GM18508 (cell line): ENCODE measurements around the gene HIVEP1.

ENCODE experiments used
- ATAC-seq: cut with Tn5 transposase; IDR thresholded peaks from one replicate; pipeline ENCODE4 v1.9.1; 2021; ENCODE audit warnings: moderate number of reproducible peaks; ENCODE audit not compliant: insufficient read depth, unreplicated experiment

The HIVEP1 gene

GRCh38 chr6:12014027-12014872, 2.1 kb downstream of the HIVEP1 start:
- no peak for ATAC-seq

DNA sequence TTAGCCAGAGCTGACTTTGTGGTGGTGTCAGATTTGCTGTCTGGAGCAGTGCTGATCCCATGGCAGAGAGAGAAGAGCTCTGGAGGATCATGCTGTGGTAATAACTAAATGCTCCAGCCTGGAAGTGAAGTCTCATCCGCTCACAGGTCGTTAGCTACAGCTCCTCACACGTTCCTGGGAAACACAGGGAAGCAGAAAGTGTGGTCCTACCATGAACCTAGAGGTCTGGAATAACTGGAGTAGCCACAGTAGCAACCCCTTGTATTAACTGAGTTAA, 2.7 kb downstream of the HIVEP1 start:
- no peak for ATAC-seq

GRCh38 chr6:12017263-12017662, 5.2 kb downstream of the HIVEP1 start:
- no peak for ATAC-seq

DNA sequence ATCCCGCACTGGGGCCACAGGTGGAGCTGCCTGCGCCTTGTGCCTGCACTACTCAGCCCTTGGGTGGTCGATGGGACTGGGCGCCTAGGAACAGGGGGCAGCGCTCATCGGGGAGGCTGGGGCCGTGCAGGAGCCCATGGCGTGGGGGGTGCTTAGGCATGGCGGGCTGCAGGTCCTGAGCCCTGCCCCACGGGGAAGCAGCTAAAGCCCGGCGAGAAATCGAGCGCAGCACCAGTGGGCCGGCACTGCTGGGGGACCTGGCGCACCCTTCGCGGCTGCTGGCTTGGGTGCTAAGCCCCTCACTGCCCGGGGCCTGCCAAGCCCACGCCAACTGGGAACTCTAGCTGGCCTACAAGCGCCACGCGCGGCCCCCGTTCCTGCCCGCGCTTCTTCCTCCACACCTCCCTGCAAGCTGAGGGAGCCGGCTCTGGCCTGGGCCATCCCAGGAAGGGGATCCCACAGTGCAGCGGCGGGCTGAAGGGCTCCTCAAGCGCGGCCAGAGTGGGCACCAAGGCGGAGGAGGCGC, 5.8 kb downstream of the HIVEP1 start:
- no peak for ATAC-seq

DNA sequence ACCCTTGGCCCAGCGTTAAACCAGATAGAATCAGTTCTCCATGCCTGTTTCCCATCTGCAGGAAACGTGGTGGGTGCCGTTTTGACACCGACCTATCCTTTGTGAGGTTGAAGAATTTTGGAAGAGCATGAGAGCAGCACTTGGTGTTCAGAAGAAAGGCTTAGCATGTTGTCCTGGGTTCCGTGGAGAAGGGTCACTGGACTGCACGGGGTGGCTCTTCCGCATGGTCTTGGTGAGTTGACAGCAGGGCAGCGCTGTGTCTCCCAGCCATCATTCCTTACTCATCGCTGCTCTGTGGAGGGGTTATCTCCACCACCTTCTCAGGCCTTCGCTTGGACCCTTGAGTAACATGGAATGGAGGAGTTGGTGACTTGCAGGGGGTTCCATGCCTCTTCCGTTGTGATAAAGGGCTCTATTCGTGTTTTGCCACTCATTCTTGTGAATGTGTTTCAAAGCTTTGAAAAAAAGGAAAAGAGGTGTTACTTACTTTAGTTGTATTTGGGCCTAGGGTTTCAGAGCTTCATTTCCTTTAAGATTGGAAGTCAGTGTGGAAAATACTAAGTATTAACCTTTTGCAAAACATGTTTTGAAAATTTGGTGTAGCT, 8.2 kb downstream of the HIVEP1 start:
- ATAC-seq: no peak

DNA sequence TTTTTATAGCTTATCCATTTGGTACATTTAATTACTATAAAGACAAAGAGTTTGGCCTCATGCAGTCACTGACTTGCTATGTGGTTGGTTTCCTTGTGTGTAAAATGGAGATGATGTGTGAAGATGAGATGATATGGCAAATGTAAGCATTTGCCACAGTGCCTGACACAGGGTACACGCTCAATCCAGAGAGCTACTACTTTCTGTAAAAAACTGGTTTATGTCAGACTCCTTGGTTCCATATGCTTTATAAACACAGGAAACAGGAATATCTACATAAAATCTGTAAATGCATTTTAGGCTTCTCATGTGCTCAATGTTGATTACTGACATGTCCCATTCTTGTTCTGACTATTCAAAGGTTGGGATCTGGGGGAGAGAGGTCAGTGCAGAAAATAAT, 10.4 kb downstream of the HIVEP1 start:
- no peak for ATAC-seq

GRCh38 chr6:12022953-12023388, 10.9 kb downstream of the HIVEP1 start:
- no peak for ATAC-seq

- ATAC-seq: no peak
Measured at GRCh38 chr6:12024216-12024615, 12.1 kb downstream of the HIVEP1 start.

DNA sequence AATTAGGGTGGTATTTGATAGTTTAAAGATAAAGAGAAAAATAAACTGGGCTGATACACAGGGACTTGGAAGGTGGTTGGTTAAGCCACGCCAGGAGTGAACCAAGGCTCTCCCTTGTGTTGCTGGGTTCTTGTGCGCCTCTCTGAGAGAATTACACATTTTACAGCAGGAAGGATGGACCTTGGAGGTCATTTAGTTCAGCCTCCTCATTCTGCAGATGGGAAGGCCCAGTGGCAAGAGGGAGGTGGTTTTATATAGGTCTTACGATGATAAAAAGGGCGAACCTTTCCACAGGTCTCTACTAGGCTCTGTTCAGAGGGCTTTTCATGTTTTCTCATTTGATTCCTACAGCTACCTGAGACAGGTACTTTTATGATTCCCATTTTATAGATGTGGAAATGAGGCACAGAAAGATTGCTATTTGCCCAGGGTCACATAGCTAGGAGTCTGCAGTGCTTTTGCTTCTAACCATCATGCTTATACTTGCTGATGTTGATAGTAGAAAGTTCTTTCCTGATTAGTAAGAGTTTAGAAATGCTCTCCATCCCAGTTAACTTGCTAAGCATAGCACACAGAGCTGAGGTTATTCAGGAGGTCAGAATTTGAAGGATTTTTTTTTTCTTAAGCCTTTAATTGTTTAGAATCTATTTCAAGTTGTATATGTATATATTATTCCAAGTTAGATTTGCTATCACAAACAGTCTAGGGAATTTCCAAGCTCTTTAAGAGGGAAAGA, 12.8 kb downstream of the HIVEP1 start:
- no peak for ATAC-seq

DNA sequence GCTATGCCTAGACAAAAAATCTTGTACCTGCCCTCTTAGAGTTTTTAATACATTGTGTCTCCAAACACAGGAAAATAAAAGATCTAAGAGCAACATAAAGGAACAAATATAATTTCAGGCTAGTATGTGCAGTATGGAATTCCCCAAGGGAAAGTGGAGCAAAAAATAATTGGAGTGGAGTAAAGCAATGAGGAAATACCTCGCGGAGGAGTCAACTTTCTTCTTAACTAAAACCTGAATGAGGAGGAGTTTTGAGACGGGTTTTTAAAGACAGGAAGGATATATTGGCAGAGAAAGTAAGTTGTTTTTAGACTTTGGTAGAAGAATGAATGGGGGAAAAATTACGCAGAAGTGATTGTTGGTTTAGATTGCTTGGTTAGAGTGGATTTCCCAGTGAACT, 14.0 kb downstream of the HIVEP1 start:
- no peak for ATAC-seq

DNA sequence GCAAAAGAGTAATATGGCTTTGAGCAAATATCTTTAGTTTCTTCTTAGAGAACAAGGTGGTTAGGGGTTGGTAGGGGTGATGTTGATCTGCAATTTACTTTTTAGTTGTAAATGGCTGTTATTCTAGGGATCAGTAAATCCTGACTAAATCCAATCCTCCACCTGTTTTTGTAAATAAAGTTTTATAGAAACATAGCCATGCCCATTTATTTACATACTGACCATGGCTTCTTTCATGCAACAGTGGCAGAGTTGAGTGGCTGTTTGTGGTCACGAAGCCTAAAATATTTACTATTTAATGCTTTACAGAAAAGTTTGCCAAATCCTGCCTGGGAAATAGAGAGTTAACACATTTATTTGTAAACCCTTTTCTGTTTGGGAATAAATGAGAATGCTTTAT, 14.7 kb downstream of the HIVEP1 start:
- no peak for ATAC-seq

- ATAC-seq: no peak
Measured at GRCh38 chr6:12028213-12028612, 16.1 kb downstream of the HIVEP1 start.

DNA sequence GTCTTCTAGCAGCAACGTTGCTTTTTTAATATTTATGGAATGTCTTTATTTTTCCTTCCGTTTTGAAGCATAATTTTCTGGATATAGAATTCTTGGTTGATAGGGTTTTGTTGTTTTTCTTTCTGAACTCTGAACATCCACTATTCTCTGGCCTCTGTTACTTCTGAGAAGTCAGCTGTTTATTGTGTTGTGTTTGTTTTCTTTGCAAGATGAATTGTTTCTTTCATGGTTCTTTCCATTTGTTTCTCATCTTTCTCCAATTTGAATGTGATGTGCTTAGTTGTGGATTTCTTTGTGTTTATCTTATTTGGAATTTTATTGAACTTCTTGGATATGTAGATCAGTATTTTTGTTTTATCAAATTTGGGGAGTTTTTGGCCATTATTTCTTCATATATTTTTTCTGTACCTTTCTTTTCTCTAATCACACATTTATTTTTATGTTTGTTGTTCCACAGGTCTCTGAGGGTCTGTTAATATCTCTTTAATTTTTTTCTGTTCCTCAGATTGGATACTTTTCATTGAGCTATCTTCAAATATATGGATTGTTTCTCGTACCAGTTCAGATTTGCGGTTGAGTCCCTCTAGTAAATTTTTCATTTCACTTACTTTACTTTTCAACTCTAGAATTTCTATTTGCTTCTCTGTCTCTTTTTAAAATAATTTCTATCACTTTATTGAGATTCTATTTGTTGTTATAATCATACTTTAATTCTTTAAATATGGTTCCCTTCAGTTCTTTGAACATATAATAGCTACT, 18.0 kb downstream of the HIVEP1 start:
- ATAC-seq: no peak

GRCh38 chr6:12030993-12031550, 19.0 kb downstream of the HIVEP1 start:
- ATAC-seq: no peak

- ATAC-seq: no peak
Measured at GRCh38 chr6:12032783-12033573, 20.9 kb downstream of the HIVEP1 start.

- ATAC-seq: no peak
Measured at GRCh38 chr6:12033770-12034169, 21.7 kb downstream of the HIVEP1 start.

DNA sequence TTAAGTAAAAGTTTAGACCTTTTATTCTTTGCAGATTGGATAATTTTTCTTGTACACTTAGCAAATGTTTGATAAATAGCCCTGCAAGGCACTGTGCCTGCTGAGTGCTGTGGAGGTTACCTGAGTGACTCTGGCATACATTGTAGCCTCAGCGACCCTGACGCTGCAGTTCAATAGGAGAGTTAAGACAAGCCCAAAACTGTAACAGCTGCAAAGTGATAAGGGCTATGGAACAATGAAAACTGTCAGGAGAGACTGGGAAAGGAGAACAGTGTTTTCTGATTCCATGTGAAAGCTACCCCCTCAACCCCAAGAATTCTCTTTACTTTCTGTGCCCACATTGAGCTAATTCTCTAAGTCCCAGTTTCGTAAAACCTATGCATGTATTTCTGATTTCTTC, 22.2 kb downstream of the HIVEP1 start:
- ATAC-seq: no peak

GRCh38 chr6:12034837-12035236, 22.7 kb downstream of the HIVEP1 start:
- no peak for ATAC-seq

- ATAC-seq: no peak
Measured at GRCh38 chr6:12036766-12037165, 24.7 kb downstream of the HIVEP1 start.
